Esophagus squamous epithelium (tissue), 4 donors: ENCODE results near the gene KIAA0513.

Experiments used
- CTCF ChIP-seq, 6 experiments: fragments of 450-650 bp in 4 of 6; fragments of 200-600 bp in 2 of 6; sonication (generic) in 2 of 6; IDR thresholded peaks; one replicate each; pipeline ENCODE4 v1.5.1; 2016 to 2019; ENCODE audit warnings: antibody characterized with exemption in 6 of 6, mild to moderate bottlenecking in 4 of 6, moderate library complexity in 4 of 6
- POLR2A ChIP-seq, 4 donors: fragments of 450-650 bp; IDR thresholded peaks; one replicate each; pipeline ENCODE4 v1.6.1; 2017; ENCODE audit warnings: antibody characterized with exemption in 4 of 4, mild to moderate bottlenecking in 4 of 4, moderate library complexity in 3 of 4

DNA sequence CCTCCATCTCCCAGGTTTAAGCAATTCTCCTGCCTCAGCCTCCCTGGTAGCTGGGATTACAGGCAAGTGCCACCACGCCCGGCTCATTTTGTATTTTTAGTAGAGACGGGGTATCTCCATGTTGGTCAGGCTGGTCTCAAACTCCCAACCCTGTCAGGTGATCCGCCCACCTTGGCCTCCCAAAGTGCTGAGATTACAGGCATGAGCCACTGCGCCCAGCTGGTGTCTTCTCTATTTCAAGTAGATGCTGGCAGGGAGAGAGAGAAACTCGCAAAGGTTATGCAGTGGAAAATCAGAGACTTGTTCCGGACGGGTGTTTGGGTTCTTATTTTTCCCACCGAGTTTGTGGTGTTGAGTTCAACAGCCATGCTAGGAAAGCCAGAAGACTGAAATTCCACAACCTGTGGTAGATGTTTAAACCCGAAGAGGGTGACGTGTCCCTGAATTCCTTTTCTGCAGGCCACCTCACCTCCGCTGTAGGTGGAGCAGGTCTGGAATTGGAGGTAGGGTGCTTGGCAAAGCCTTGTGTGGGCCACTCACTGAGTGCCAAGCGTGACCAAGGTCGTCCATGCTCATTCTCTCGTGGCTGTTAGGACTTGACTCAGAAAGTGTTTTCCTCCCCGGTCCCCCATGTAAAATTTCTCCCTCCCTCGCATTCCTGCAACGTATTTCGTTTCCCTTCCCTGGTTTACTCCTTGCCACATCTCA is 8.9 kb upstream of the KIAA0513 start:
- TF ChIP-seq POLR2A (IDR thresholded peaks at IDR 0.05) (no peak), CTCF (IDR thresholded peaks at IDR 0.05) (no peak)
